ENCODE data around the gene NOL8. TPM values are rescaled to one million over a fixed set of nuclear protein-coding genes. Genes with fewer than 3 reads are reported as not detected.

The NOL8 gene
- total RNA-seq, 1 experiment from 2014 or later: 32.2 TPM

DNA sequence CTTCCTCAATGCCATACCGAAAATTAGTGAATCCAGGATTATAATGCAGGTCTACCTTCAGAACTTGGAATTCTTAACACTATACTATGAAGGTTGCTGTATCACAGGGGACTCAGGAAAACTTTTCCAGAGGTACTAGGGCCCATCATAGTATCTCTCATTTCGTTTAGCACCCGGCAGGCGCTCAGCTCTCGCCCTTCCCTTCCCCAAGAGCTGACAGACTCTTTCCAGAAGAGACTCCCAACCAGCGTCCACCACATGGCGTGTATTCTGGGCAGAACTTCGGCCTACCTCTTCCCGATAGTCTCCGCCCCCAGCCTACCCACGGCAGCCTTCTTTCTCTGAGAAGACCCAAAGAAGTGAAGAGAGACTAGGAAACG lies 271 bp downstream of the NOL8 start (continued):
- TF ChIP-seq TP53 (CRISPR knock-in tag; IDR thresholded peaks at IDR 0.05): no peak
- TF ChIP-seq ETV6 (CRISPR knock-in tag; IDR thresholded peaks at IDR 0.05): no peak
- no peak for TF ChIP-seq EMX1 (CRISPR knock-in tag; IDR thresholded peaks at IDR 0.05)
- TF ChIP-seq MYBL2 (CRISPR knock-in tag; IDR thresholded peaks at IDR 0.05): no peak
- TF ChIP-seq TEAD4 (CRISPR knock-in tag; IDR thresholded peaks at IDR 0.05): no peak

DNA sequence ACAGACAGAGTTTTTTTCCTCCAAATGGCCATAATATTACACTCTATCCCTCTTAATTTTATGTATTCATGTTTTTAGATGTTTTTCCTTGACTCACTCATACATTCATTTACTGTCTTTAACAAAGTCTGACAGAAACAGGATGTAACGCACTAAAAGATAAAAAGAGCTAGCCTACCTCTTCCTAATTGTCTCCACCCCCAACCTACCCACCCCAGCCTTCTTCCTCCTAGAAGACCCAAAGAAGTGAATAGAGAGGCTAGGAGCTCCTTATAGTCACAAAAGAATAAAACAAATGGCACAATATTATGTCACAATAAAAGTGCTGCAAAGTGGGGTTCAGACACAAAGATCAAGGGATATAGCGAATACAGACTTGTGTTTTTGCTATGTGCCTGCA lies 719 bp downstream of the NOL8 start:
- TF ChIP-seq OVOL2 (CRISPR knock-in tag; IDR thresholded peaks at IDR 0.05; ENCODE audit: borderline replicate concordance): no peak
- TF ChIP-seq, protein P1, sequence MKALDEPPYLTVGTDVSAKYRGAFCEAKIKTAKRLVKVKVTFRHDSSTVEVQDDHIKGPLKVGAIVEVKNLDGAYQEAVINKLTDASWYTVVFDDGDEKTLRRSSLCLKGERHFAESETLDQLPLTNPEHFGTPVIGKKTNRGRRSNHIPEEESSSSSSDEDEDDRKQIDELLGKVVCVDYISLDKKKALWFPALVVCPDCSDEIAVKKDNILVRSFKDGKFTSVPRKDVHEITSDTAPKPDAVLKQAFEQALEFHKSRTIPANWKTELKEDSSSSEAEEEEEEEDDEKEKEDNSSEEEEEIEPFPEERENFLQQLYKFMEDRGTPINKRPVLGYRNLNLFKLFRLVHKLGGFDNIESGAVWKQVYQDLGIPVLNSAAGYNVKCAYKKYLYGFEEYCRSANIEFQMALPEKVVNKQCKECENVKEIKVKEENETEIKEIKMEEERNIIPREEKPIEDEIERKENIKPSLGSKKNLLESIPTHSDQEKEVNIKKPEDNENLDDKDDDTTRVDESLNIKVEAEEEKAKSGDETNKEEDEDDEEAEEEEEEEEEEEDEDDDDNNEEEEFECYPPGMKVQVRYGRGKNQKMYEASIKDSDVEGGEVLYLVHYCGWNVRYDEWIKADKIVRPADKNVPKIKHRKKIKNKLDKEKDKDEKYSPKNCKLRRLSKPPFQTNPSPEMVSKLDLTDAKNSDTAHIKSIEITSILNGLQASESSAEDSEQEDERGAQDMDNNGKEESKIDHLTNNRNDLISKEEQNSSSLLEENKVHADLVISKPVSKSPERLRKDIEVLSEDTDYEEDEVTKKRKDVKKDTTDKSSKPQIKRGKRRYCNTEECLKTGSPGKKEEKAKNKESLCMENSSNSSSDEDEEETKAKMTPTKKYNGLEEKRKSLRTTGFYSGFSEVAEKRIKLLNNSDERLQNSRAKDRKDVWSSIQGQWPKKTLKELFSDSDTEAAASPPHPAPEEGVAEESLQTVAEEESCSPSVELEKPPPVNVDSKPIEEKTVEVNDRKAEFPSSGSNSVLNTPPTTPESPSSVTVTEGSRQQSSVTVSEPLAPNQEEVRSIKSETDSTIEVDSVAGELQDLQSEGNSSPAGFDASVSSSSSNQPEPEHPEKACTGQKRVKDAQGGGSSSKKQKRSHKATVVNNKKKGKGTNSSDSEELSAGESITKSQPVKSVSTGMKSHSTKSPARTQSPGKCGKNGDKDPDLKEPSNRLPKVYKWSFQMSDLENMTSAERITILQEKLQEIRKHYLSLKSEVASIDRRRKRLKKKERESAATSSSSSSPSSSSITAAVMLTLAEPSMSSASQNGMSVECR (CRISPR knock-in tag; IDR thresholded peaks at IDR 0.05; ENCODE audit: borderline replicate concordance): no peak
- CTCF ChIA-PET: interaction anchor here (0.6 to 1.8 kb wide), 3 partner anchors 177 to 346 kb away, joined by 3 to 6 read pairs (median 3); partner anchors contain the start of gene IPPK
- POLR2A ChIA-PET: interaction anchor here (0.6 kb wide), 1 partner anchor 269 kb away, joined by 3 read pairs; no protein-coding TSS in a partner anchor
- H3K36me3 Mint-ChIP-seq: peaks cover 30% of the 10 kb centered on the region
- H3K4me1 Mint-ChIP-seq: peaks cover 27% of the 10 kb centered on the region
- peak overlapping the region; percentile 14; the same call in 1 of the 2 replicates for H3K27ac Mint-ChIP-seq
- no peaks in the 10 kb centered on the region for H3K9me3 Mint-ChIP-seq
- DNase-seq (ENCODE audit: low spot score) (no peak), ATAC-seq (no peak)
- H3K4me3 Mint-ChIP-seq: peak overlapping the region; percentile 99
- no peaks in the 10 kb centered on the region for H3K27me3 Mint-ChIP-seq (ENCODE audit: low read depth)

DNA sequence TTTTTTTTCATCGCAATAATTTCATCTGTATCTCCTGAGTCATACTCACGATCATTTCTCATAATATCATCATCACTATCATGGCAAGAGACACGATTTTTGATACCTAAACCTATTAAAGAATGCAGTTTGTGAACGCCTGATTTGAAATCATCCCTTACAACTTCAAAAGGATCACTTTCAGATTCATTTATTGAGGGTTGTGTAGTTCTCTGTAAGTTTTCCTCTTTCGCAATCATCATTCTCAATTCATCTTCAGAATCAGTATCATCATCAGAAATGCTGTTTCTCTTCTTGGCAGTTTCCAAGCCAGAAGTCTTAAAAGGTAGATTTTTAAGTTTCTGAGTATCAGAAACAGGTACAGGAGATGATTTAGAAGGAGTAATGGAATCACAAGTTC lies 9.7 kb downstream of the NOL8 start:
- ChIA-PET CTCF (no interaction called here), POLR2A (no interaction called here)
- Mint-ChIP-seq H3K27me3 (ENCODE audit: low read depth) (no peaks in the 10 kb centered on the region), H3K9me3 (no peaks in the 10 kb centered on the region), H3K27ac (no peak overlapping the region), H3K4me3 (no peak overlapping the region), H3K4me1 (no peaks in the 10 kb centered on the region), H3K36me3 (peaks cover 75% of the 10 kb centered on the region)
- DNase-seq (ENCODE audit: low spot score) (no peak), ATAC-seq (no peak)
- TF ChIP-seq NFE2L1 (CRISPR knock-in tag; IDR thresholded peaks at IDR 0.05): no peak

DNA sequence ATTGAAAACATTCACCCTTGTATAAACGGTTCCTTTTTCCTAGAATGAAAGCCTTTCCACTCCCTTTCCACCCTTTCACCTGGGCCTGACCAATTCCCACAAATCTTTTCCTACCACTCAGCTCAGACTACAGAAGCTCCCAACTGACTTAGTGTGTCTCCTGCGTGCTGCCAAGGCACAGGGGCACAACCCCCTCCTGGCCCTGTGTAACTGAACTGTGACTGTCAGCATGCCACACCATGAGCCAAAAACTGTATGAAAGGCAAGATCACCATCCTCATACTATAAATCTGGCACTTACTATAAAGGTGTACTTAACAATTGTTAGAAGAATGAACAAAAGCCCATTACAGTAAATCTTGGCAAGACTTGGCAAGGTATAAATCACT lies 11.5 kb downstream of the NOL8 start:
- DNase-seq (ENCODE audit: low spot score) (no peak), ATAC-seq (no peak)
- Mint-ChIP-seq H3K9me3 (no peaks in the 10 kb centered on the region), H3K4me3 (no peak overlapping the region), H3K27me3 (ENCODE audit: low read depth) (no peaks in the 10 kb centered on the region), H3K4me1 (no peaks in the 10 kb centered on the region), H3K36me3 (peaks cover 78% of the 10 kb centered on the region), H3K27ac (peak overlapping the region; percentile 94)
- ChIA-PET CTCF (no interaction called here), POLR2A (no interaction called here)
- TF ChIP-seq, protein P2, sequence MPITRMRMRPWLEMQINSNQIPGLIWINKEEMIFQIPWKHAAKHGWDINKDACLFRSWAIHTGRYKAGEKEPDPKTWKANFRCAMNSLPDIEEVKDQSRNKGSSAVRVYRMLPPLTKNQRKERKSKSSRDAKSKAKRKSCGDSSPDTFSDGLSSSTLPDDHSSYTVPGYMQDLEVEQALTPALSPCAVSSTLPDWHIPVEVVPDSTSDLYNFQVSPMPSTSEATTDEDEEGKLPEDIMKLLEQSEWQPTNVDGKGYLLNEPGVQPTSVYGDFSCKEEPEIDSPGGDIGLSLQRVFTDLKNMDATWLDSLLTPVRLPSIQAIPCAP (CRISPR knock-in tag; IDR thresholded peaks at IDR 0.05): no peak
- TF ChIP-seq, protein P3, sequence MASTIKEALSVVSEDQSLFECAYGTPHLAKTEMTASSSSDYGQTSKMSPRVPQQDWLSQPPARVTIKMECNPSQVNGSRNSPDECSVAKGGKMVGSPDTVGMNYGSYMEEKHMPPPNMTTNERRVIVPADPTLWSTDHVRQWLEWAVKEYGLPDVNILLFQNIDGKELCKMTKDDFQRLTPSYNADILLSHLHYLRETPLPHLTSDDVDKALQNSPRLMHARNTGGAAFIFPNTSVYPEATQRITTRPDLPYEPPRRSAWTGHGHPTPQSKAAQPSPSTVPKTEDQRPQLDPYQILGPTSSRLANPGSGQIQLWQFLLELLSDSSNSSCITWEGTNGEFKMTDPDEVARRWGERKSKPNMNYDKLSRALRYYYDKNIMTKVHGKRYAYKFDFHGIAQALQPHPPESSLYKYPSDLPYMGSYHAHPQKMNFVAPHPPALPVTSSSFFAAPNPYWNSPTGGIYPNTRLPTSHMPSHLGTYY (CRISPR knock-in tag; IDR thresholded peaks at IDR 0.05): no peak
- TF ChIP-seq, protein P4, sequence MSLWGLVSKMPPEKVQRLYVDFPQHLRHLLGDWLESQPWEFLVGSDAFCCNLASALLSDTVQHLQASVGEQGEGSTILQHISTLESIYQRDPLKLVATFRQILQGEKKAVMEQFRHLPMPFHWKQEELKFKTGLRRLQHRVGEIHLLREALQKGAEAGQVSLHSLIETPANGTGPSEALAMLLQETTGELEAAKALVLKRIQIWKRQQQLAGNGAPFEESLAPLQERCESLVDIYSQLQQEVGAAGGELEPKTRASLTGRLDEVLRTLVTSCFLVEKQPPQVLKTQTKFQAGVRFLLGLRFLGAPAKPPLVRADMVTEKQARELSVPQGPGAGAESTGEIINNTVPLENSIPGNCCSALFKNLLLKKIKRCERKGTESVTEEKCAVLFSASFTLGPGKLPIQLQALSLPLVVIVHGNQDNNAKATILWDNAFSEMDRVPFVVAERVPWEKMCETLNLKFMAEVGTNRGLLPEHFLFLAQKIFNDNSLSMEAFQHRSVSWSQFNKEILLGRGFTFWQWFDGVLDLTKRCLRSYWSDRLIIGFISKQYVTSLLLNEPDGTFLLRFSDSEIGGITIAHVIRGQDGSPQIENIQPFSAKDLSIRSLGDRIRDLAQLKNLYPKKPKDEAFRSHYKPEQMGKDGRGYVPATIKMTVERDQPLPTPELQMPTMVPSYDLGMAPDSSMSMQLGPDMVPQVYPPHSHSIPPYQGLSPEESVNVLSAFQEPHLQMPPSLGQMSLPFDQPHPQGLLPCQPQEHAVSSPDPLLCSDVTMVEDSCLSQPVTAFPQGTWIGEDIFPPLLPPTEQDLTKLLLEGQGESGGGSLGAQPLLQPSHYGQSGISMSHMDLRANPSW (CRISPR knock-in tag; conservative IDR thresholded peaks at IDR 0.05; ENCODE audit: low read depth): no peak
- TF ChIP-seq RELA (CRISPR knock-in tag; IDR thresholded peaks at IDR 0.05; ENCODE audit: borderline replicate concordance): no peak
- no peak for TF ChIP-seq ZNF396 (CRISPR knock-in tag; IDR thresholded peaks at IDR 0.05; ENCODE audit: borderline replicate concordance)
- TF ChIP-seq SOX15 (CRISPR knock-in tag; IDR thresholded peaks at IDR 0.05): no peak
- TF ChIP-seq NR3C1 (CRISPR knock-in tag; conservative IDR thresholded peaks at IDR 0.05; ENCODE audit: low read depth): no peak
- TF ChIP-seq FOXJ3 (CRISPR knock-in tag; IDR thresholded peaks at IDR 0.05; ENCODE audit: borderline replicate concordance): no peak
- TF ChIP-seq, protein P5, sequence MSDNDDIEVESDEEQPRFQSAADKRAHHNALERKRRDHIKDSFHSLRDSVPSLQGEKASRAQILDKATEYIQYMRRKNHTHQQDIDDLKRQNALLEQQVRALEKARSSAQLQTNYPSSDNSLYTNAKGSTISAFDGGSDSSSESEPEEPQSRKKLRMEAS (CRISPR knock-in tag; IDR thresholded peaks at IDR 0.05): no peak
- TF ChIP-seq, protein P6, sequence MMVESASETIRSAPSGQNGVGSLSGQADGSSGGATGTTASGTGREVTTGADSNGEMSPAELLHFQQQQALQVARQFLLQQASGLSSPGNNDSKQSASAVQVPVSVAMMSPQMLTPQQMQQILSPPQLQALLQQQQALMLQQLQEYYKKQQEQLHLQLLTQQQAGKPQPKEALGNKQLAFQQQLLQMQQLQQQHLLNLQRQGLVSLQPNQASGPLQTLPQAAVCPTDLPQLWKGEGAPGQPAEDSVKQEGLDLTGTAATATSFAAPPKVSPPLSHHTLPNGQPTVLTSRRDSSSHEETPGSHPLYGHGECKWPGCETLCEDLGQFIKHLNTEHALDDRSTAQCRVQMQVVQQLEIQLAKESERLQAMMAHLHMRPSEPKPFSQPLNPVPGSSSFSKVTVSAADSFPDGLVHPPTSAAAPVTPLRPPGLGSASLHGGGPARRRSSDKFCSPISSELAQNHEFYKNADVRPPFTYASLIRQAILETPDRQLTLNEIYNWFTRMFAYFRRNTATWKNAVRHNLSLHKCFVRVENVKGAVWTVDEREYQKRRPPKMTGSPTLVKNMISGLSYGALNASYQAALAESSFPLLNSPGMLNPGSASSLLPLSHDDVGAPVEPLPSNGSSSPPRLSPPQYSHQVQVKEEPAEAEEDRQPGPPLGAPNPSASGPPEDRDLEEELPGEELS (CRISPR knock-in tag; IDR thresholded peaks at IDR 0.05): no peak
- TF ChIP-seq, protein P7, sequence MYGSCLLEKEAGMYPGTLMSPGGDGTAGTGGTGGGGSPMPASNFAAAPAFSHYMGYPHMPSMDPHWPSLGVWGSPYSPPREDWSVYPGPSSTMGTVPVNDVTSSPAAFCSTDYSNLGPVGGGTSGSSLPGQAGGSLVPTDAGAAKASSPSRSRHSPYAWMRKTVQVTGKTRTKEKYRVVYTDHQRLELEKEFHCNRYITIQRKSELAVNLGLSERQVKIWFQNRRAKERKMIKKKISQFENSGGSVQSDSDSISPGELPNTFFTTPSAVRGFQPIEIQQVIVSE (CRISPR knock-in tag; IDR thresholded peaks at IDR 0.05; ENCODE audit: borderline replicate concordance): no peak
